HepG2 (cell line): ENCODE measurements around the gene FBLIM1. TPM values are rescaled to one million over a fixed set of nuclear protein-coding genes. Genes with fewer than 3 reads are reported as not detected.

Source experiments
- ATAC-seq: fragments of 200-7000 bp; cut with Tn5 transposase; 3 replicates; pipeline ENCODE4 v1.9.1; 2020; ENCODE audit warnings: mild to moderate bottlenecking, moderate library complexity
- BruUV-seq: library from RNA; stranded (reverse); fragments of 400-500 nt; replicated peaks from 2 replicates; lab custom pipeline; 2021; lab: Mats Ljungman, UMichigan
- CTCF ChIA-PET: fragments of 300-600 bp; formaldehyde crosslinking; extraction: SDS; loops from one replicate; lab custom pipeline; 2021; ENCODE audit warnings: low total read pairs, inconsistent platforms, low intra/inter-chr PET ratio; lab: Yijun Ruan, JAX
- POLR2A ChIA-PET: fragments of 350-600 bp; sonication (Branson Sonifier 250); formaldehyde crosslinking; loops from one replicate; lab custom pipeline; 2020; ENCODE audit warnings: antibody characterized with exemption, inconsistent platforms; lab: Yijun Ruan, JAX
- DNase-seq: peaks from one replicate; pipeline ENCODE4 v3.0.0-alpha.2; 2015; ENCODE audit warnings: low spot score
- FAIRE-seq: peaks from 3 replicates; lab custom pipeline; 2011; peaks lifted over from hg19 to GRCh38; lab: Jason Lieb, UNC
- H2AFZ ChIP-seq: one replicate; pipeline ENCODE4 v1.6.1; 2011; ENCODE audit warnings: low read length, inconsistent platforms
- H3K27ac ChIP-seq: fragments of 300-600 bp; 3 replicates; pipeline ENCODE4 v1.8.0; 2011; ENCODE audit warnings: mixed run types, mild to moderate bottlenecking, mixed read lengths, low read length, inconsistent platforms; ENCODE audit not compliant: insufficient read depth; ENCODE audit errors: extremely low read length
- H3K27me3 ChIP-seq, 2 experiments: fragments of 200-600 bp in 1 of 2; 2 replicates in 1 of 2; 3 replicates in 1 of 2; pipeline versions ENCODE4 v1.6.0 to v1.8.0; 2011; ENCODE audit warnings: low read length in 2 of 2, mild to moderate bottlenecking in 2 of 2, moderate library complexity in 2 of 2, inconsistent platforms in 1 of 2; ENCODE audit not compliant: insufficient read depth in 2 of 2, control insufficient read depth in 1 of 2
- H3K36me3 ChIP-seq, 2 experiments: fragments of 200-600 bp in 1 of 2; replicated peaks in 1 of 2; 2 replicates in 1 of 2; 3 replicates in 1 of 2; pipeline versions ENCODE4 v1.5.1 to v1.8.0; 2011; ENCODE audit warnings: low read length in 2 of 2, inconsistent platforms in 1 of 2; ENCODE audit not compliant: insufficient read depth in 2 of 2, control insufficient read depth in 1 of 2
- H3K4me1 ChIP-seq: 2 replicates; pipeline ENCODE4 v1.5.1; 2012; ENCODE audit warnings: low read length, inconsistent platforms; ENCODE audit not compliant: insufficient read depth
- H3K4me2 ChIP-seq: 2 replicates; pipeline ENCODE4 v1.6.0; 2011; ENCODE audit warnings: low read depth, low read length, inconsistent platforms
- H3K4me3 ChIP-seq, 3 experiments: fragments of 200-600 bp in 1 of 3; sonication (generic), shearing (Covaris generic) in 1 of 3; replicated peaks in 1 of 3; 2 replicates each; pipeline ENCODE4 v1.5.1; 2011 to 2016; ENCODE audit warnings: low read length in 3 of 3, inconsistent platforms in 2 of 3, low read depth in 2 of 3, mild to moderate bottlenecking in 2 of 3, control low read depth in 1 of 3, mixed read lengths in 1 of 3; ENCODE audit not compliant: insufficient read depth in 1 of 3
- H3K79me2 ChIP-seq: one replicate; pipeline ENCODE4 v1.6.1; 2011; ENCODE audit warnings: low read length, inconsistent platforms; ENCODE audit not compliant: insufficient read depth
- H3K9ac ChIP-seq: 2 replicates; pipeline ENCODE4 v1.6.0; 2011; ENCODE audit warnings: mild to moderate bottlenecking, low read depth, low read length, inconsistent platforms; ENCODE audit not compliant: insufficient read depth
- H3K9me3 ChIP-seq: 2 replicates; pipeline ENCODE4 v1.5.1; 2012; ENCODE audit warnings: mild to moderate bottlenecking, low read length
- H4K20me1 ChIP-seq: 2 replicates; pipeline ENCODE4 v1.6.0; 2011; ENCODE audit warnings: inconsistent platforms, mild to moderate bottlenecking, low read length, moderate library complexity; ENCODE audit not compliant: insufficient read depth
- ARNTL ChIP-seq: sonication (generic); formaldehyde crosslinking; IDR thresholded peaks from 2 replicates; pipeline ENCODE4 v1.4.0; 2020; ENCODE audit warnings: mild to moderate bottlenecking, missing genetic modification reagents
- FOXA3 ChIP-seq: IDR thresholded peaks from 2 replicates; pipeline ENCODE4 v1.6.1; 2016; ENCODE audit warnings: missing genetic modification reagents, missing compliant biosample characterization
- RBM22 ChIP-seq: fragments of 200-400 bp; formaldehyde crosslinking; optimal IDR thresholded peaks from 2 replicates; pipeline ENCODE3; 2017; ENCODE audit warnings: mild to moderate bottlenecking, low read length, moderate library complexity
- TARDBP ChIP-seq: sonication (generic); formaldehyde crosslinking; IDR thresholded peaks from 2 replicates; pipeline ENCODE4 v1.8.0; 2022; ENCODE audit warnings: mild to moderate bottlenecking, missing genetic modification reagents
- THAP7 ChIP-seq: sonication (generic); formaldehyde crosslinking; IDR thresholded peaks from 2 replicates; pipeline ENCODE4 v1.8.1; 2023; ENCODE audit warnings: mild to moderate bottlenecking, missing genetic modification reagents
- ZNF205 ChIP-seq: IDR thresholded peaks from 2 replicates; pipeline ENCODE4 v1.6.1; 2018; ENCODE audit warnings: missing biosample characterization, missing genetic modification reagents
- ZNF446 ChIP-seq: sonication (generic); formaldehyde crosslinking; IDR thresholded peaks from 2 replicates; pipeline ENCODE4 v1.5.0; 2020; ENCODE audit warnings: mild to moderate bottlenecking, missing genetic modification reagents
- ZNF451 ChIP-seq: sonication (generic); formaldehyde crosslinking; IDR thresholded peaks from 2 replicates; pipeline ENCODE4 v1.5.0; 2020; ENCODE audit warnings: mild to moderate bottlenecking, missing genetic modification reagents
- ZNF460 ChIP-seq: sonication (generic); formaldehyde crosslinking; IDR thresholded peaks from 2 replicates; pipeline ENCODE4 v1.5.1; 2020; ENCODE audit warnings: missing genetic modification reagents, mild to moderate bottlenecking, borderline replicate concordance
- ZNF773 ChIP-seq: sonication (generic); formaldehyde crosslinking; IDR thresholded peaks from 2 replicates; pipeline ENCODE4 v1.4.0; 2020; ENCODE audit warnings: missing genetic modification reagents, borderline replicate concordance
- ZNF775 ChIP-seq: sonication (generic); formaldehyde crosslinking; IDR thresholded peaks from 2 replicates; pipeline ENCODE4 v1.4.0; 2020; ENCODE audit warnings: missing genetic modification reagents, mild to moderate bottlenecking, moderate library complexity, borderline replicate concordance
- ZNF839 ChIP-seq: sonication (generic); formaldehyde crosslinking; IDR thresholded peaks from 2 replicates; pipeline ENCODE4 v1.4.0; 2020; ENCODE audit warnings: missing genetic modification reagents, mild to moderate bottlenecking, borderline replicate concordance
- WGBS: methylation state at CpG from one replicate; pipeline ENCODE4 v1.1.6; 2017; ENCODE audit warnings: low lambda C conversion rate; 5-methylcytosine and 5-hydroxymethylcytosine counted together
- in situ Hi-C: cut with HindIII; loops from 2 replicates; pipeline ENCODE4 v1.10.0; 2017; ENCODE audit warnings: low pct_unique_long_range_greater_than_20kb; ENCODE audit not compliant: extremely low pct_ligation_motif_present
- intact Hi-C: fragments of 100-400 bp; cut with micrococcal nuclease; formaldehyde crosslinking; loops from one replicate; pipeline ENCODE4 v1.10.0; 2022; ENCODE audit not compliant: unreplicated experiment
- polyA plus RNA-seq, 8 experiments: library from polyadenylated mRNA; depleted of rRNA in 3 of 8; stranded (reverse) in 7 of 8; unstranded in 1 of 8; fragments of >200 nt; fragmentation: Illumina TruSeq in 4 of 8; extraction: Trizol in 4 of 8; gene quantifications; 2 replicates each; pipeline versions ENCODE4 v1.2.1 to v1.2.3, GENCODE V29; 2011 to 2016; ENCODE audit warnings: low read depth in 4 of 8, missing spikeins in 1 of 8, mixed read lengths in 1 of 8; ENCODE audit not compliant: insufficient read depth in 1 of 8
- total RNA-seq, 5 experiments: library from RNA; depleted of rRNA; stranded (reverse); fragments of >200 nt; fragmentation: Illumina TruSeq; extraction: Trizol; gene quantifications; 2 replicates each; pipeline ENCODE4 v1.2.3, GENCODE V29; 2016; ENCODE audit warnings: low read depth in 1 of 5

The FBLIM1 gene
- total and polyA plus RNA-seq, 2 of the 13 experiments (the other 11 are each of a cell fraction or from before 2014, with no cell fraction given): 10.6 to 23.0 TPM

- intact Hi-C loops: no loop called here
- no peaks in the 10 kb centered on the region for H4K20me1 ChIP-seq
- peaks cover 3 to 6% of the 10 kb centered on the region in 2 experiments; a peak in 3 of 5 replicates for H3K36me3 ChIP-seq
- DNase-seq (no peak), ATAC-seq (no peak), FAIRE-seq (no peak)
- WGBS: 96% methylated on average over 7 of the region's 7 CpGs
- H3K9me3 ChIP-seq: no peaks in the 10 kb centered on the region
- POLR2A ChIA-PET: no interaction called here
- TF ChIP-seq THAP7 (CRISPR knock-in tag) (no peak), ARNTL (CRISPR knock-in tag) (no peak), FOXA3 (CRISPR knock-in tag) (no peak), ZNF775 (no peak), RBM22 (no peak), ZNF451 (CRISPR knock-in tag) (no peak), ZNF773 (no peak), ZNF460 (CRISPR knock-in tag) (no peak), ZNF839 (no peak), ZNF205 (CRISPR knock-in tag) (no peak), ZNF446 (no peak), TARDBP (CRISPR knock-in tag) (no peak)
- no peak overlapping the region for H3K4me2 ChIP-seq
- CTCF ChIA-PET: no interaction called here
- no peaks in the 10 kb centered on the region for H3K79me2 ChIP-seq
- no peak overlapping the region for H3K4me3 ChIP-seq
- H2AFZ ChIP-seq: no peak overlapping the region
- in situ Hi-C loops: no loop called here
- H3K27me3 ChIP-seq: no peaks in the 10 kb centered on the region
- H3K27ac ChIP-seq: no peak overlapping the region
- no TSS peak for BruUV-seq
- H3K9ac ChIP-seq: no peak overlapping the region
- peaks cover 14% of the 10 kb centered on the region; the same call in 1 of the 2 replicates for H3K4me1 ChIP-seq
Observed at GRCh38 chr1:15768388-15768787, 9.8 kb downstream of the FBLIM1 start.
